GM21447 (cell line): Measurements from ENCODE around the gene SLC29A3.

Experiments
- ATAC-seq: cut with Tn5 transposase; IDR thresholded peaks from one replicate; pipeline ENCODE4 v1.9.1; 2021; ENCODE audit not compliant: unreplicated experiment

The SLC29A3 gene

GRCh38 chr10:71409516-71410104, 90.6 kb downstream of the SLC29A3 start:
- ATAC-seq, result no peak
